HG03439 (cell line): ENCODE measurements around the gene PARP8.

ENCODE experiments used
- ATAC-seq: cut with Tn5 transposase; IDR thresholded peaks from one replicate; pipeline ENCODE4 v1.9.1; 2021; ENCODE audit warnings: mild to moderate bottlenecking, moderate library complexity; ENCODE audit not compliant: unreplicated experiment

The PARP8 gene

DNA sequence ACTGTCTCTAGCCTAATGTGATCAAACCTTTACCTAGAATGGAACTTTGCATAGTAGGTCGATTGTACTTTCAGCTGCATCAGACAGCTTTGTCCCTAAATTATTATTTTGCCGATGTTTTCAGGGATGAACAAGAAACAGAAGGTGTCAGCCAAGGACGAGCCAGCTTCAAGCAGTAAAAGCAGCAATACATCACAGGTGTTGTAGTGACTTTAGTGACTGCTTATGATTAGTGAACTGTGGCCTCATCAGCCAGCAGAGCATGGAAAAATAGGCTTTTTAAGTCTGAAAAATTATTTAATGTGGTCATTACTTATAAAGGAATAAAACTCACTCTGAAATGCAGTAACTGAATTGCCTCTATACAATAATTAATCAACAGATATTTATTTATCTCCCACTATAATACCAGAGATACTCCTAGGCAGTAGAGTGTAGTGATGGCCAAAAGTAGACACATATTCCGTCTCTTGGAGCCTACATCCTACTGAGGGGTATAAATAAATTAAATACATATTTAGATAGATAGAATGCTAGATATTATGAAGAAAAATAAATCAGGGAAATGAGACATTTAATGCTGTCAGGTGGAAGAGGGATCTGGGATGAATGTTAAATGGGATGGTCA, 166.3 kb downstream of the PARP8 start:
- no peak for ATAC-seq

DNA sequence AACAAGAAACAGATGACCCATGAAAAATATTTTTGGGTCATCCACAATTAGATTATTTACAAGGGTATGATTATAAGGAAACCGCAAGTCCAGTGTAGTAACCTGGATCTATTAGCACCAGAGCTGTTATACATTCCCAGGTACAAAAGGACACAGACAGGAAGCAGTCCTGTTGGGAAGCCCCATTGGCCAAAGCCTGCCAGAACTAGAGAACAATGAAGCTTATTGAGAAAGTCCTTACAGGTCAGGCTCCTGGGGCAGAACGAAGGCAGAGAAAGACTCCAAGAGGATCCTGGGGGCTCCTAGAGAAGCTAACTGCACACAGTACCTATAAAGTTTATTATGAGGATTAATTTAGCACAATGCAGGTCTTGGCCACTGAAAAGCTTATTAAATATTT, 169.9 kb downstream of the PARP8 start:
- no peak for ATAC-seq

DNA sequence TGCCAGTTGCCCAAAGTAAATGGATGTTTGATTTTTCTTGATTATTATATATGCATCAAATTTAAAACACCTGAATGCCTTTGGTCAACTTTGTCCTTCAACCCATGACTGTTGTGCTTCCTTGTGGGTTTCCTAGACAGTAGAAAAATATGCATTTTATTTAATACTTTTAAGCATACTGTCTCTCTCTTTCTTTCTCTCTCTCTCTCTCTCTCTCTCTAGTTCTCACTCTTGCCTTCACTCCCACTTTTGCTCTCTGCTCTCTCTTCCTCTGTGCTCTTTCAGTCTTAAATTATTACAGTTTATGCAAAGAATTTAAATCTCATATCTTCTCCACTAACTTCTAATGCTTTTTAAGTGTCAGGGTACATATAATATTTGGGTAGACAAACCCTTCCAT, 173.0 kb downstream of the PARP8 start:
- ATAC-seq, result no peak

DNA sequence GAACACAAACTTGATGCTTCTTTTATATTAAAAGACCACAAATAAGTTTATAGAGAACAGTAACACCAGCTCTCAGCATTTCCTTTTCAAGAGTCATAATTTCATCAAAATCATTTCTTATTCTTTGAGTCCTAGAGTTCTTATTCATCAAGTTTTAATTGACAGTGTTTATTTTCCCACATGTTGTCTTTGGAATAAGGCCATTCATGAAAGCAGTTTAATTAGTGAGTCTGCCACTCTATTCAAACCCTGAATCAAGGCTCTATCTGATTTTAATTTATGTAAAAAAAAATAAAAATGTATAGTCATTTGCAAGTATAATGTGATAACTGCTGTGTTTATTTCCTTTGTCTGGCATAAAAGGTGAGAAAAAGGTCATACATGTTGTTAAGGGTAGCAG, 176.7 kb downstream of the PARP8 start:
- ATAC-seq, result no peak

DNA sequence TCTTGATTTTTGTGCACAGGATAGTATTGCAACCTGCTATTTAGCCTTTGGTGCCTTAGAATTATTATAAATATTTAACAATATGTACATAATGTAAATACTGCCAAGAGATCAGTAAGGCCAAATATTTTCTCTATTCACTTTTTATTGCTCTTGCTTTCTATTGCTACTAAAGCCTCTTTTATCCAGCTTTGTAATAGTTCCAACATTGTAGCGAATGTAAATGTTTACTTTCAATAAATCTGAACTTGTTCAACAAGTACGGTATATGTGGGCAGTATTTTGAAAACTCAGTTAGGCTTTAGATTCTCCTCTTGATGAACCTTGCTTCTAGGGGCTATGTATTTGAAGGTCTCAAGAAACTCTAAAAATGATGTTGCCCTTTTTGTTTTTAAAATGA, 179.8 kb downstream of the PARP8 start:
- no peak for ATAC-seq

DNA sequence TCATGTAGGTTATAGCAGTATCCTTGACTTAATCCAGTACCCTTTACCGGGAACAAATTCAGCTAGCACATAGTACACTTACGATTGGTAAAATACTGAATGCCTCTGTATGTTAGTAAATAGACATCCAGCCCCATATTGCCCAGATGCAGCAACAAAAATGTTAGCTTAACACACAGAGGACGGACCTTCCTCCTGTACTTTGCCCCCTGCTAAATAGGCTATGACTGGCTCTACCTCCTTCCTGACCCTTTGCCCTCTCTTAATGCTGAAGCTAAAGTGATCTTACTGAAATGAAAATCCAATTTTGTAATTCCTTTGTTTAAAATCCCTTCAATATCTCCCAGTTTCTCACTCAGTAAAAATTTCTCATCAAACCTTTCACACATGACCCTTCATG, 183.1 kb downstream of the PARP8 start:
- no peak for ATAC-seq

DNA sequence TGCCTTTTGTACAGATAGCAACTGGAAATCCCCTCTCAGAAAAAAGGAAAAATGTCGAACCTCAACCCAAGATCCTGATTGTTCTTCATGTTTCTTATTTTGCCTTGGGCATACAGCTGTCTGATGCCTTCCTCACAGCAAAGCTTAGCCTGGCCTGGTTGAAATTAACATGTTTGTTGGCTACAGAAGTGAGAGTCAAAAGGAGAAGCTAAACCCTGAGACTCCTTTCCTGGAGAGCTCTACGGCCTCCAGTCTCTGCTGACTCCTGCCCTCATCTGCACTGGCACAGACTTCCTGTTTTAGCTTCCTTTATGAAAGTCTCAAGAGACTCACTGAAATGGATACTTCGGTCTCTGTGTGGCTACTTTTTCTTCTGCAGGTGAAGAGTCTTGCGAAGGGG, 186.7 kb downstream of the PARP8 start:
- ATAC-seq, result peak; percentile 46

DNA sequence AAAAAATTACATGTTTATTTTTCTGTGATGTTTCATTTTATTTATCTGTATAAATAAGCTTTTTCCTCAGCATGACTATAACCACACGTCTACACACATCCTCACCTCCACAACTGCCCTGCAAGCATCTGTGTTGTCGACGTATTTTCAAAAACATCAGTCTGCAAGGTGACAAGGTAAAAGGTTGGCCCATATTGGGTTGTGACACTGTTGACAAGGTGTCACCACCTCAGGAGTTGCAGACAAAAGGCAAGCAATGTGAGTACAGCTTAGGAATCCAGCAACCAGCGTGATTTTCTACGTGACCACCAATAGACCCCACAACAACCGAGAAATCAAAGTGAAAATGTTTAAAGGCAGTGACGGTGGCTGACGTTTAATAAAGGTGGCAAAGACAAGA, 187.6 kb downstream of the PARP8 start:
- no peak for ATAC-seq

DNA sequence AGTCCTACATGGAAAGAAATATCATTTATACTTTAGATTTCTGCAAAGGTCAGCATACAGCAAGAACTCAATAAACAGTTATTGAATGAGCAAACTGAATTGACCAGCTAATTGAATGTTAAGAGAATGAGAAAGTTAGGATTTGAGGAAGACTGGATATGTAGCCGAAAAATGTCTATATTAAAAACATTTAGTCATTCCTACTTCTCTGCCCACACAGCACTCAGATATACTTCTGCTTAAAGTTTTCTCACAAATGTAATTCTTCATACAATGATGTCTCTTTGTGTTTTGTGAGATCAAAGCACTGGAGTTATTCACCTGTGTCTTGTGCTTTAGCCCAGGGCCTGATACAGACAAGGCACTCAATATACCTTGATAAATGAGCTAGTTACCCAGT, 188.6 kb downstream of the PARP8 start:
- no peak for ATAC-seq

DNA sequence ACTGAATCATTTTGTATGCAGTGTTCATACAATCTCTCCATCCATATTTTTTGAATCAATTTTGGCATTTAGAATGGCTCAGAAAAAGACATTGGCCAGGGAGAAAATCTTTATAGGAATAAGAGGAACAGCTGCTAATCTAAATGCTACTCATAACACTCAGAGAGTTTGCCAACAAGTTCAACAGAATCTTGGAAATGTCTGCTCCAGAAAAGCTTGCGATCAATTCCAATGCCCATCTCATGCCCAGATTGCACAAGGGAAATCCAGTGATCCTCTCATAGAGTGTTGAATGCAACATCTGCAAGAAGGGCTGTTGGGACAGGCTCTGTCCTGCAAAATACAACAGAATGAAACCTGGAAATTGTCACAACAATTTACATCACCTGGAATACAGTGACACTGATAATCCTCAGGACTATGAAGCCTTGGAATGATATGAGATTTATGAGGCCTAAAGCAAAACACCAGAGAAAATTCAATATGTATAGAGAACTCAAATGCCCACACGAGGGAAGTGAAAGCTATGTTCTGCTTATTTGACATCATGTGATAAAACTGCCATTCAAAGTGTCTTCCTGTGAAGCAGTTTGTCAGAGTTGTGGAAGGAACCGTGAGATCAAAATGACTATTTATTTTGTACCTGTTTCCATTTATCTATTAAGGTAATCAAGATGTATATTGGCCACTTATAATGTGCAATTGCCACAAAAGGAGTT, 190.1 kb downstream of the PARP8 start:
- peak; percentile 70 for ATAC-seq

DNA sequence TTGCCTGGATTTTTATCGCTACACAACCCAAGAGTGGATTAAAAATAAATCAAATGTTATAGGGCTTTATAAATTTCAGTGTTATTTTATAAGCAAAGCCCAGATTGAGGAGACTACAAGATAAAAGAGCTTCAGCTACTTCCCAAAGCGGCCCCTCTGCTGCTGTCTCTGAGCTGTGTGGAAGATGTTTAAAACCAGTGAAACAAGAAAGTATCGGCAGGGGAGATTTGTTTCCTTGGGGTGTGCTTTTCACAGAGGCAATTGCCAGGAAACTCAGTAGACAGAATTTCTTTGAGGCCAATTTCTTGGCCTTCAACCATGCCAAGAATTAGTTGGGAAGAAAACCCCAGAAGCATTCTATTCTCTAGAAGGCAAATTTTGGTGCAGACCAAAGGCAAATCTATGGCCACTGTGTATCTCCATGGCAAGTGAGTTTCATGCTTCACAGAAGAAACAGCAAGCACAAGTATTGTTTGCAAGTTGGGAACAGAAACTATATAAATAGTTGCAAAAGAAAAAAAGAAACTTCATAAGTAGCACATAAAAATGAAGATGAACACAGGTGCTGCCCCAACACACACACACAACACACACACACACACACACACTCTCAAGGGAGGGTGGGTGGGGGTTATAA, 197.2 kb downstream of the PARP8 start:
- ATAC-seq, result no peak

DNA sequence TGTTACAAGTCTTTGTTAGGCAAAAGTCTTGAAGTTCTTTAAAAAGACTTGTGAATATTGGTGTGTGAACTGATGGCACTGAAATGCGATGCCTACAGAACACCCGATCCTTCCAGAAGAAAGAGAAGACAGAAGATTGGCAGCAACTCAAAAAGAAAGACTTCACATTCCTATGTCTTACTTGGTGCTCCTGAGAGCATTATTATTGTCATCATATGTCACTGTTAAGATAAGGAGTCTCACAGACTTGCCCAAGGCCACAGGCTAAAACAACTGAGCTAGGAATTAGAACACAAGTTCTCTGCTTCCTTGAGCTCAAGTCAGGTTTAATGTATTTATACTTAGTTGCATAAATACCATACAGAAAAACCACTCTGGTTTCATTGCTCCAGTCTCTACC, 198.0 kb downstream of the PARP8 start:
- no peak for ATAC-seq

DNA sequence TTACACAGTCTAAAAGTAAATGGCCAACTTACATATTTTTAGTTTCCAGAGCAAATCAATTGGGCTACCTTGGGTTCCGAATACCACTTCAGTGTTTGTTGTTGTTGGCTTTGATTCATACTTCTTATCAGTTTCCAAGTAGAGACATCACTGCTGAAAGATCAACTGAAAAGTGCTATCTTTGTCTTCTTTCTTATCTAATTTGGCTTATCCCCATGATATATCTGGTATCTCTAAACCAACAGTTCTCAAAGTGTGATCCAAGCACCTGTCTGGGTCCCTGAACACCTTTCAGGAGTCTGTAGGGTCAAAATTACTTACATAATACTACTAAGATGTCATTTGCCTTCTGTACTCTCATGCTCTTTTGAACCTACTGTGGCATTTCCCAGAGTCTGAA, 200.0 kb downstream of the PARP8 start:
- ATAC-seq, result no peak

DNA sequence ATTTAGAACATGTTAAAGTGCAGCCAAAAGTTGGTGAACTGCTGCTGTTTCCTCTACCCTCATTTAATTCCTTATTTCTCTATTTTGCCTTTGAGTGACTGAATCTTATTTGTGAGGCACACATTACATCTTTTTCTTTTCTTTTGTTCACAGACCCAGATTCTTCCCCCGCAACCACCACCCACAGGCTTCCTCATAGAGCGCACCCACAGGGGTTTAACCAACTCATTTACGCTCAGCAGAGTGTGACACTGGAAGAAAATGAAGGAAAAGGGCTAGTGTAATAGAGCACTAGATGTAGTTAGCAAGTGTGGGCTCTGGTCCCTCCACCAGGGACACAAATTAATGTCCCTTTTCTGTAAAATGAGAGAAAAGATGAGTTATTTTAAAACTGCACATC, 200.7 kb downstream of the PARP8 start:
- no peak for ATAC-seq

DNA sequence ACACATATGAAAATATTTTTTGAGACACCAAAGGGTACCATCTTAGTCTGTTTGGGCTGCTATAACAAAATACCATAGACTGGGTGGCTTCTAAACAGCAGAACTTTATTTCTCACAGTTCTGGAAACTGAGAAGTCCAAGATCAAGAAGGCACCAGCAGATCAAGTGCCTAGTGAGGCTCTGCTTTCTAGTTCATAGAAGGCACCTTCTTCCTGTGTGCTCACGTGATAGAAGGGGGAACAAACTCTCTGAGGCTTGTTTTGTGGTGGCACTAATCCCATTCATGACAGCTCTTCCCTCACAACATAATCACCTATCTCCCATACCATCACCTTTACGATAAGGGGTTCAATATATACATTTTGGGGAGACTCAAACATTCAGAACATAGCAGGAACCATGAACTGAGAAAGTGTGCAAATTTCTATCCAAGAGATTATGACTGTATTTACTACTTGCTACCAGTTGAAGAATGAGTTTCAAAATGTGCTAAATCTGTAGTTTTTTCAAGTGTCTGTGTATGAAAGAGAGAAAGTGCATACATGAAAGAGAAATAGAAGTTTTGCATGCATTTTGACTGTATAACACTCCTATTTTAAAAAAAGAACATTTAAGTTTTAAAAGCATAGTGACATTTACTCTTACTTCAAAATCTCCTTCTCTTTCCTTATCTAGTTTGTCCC, 207.3 kb downstream of the PARP8 start:
- no peak for ATAC-seq

DNA sequence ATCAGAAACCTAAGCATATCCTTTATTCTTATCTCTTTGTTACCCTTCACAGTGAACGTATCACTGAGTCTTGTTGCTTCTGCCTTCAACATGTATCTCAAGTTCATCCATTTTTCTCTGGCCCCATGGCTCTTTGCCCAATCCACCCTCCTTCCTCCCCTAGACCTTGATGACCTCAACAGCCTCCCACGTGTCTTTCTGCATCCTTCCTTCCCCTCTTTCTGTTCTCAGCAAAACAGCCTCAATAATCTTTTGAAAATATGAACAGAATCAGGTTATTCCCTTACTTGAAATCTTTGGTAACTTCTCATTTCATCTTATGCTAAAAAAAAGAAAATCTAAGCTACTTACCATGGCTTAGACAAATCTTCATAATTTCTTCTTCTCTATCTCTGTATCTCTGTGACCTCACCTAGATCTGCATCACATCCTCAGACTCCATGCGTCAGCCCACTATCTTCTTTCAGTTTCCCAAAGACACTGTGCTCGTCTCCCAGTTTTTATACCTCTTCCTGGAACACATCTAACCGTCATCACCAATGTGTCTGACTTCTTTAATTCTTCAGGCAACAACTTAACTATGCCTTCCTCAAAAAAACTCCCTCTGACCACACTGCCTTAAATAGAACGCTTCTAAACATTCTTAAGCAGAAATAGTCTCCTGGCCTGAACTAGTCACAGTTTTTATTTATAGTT, 208.0 kb downstream of the PARP8 start:
- ATAC-seq, result no peak

DNA sequence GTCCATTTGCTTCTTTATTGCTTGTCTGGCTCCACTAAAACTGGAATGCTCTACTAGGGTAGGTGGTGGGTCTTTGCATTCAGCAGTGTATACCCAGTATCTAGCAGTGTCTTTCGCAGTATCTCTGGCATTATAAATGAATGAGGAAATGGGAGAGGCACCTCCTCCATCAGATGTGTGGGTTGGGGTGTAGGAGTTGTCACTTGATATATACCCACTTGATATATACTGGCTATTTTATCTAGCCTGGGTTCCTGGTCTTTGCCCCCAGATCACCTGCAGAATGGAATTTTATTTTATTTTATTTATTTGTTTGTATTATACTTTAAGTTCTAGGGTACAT, 208.5 kb downstream of the PARP8 start:
- no peak for ATAC-seq

DNA sequence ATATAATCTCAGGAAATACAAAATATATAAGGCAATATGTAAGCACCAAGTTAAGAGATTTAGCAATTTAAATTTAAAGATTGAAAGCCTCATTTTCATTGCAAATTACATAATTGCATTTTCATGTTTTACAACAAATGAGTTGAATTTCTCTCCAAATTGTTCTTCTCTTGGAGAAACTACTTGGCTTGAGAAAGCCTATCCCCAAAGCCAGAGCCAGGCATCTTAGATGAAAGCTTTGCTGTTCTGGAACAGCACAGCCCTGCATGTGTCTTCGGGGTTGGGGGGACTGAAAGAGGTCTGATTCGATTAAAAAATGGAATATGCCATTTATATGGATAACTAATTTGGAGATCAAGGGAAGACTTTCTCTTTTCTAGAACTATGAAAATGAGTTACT, 212.0 kb downstream of the PARP8 start:
- no peak for ATAC-seq

DNA sequence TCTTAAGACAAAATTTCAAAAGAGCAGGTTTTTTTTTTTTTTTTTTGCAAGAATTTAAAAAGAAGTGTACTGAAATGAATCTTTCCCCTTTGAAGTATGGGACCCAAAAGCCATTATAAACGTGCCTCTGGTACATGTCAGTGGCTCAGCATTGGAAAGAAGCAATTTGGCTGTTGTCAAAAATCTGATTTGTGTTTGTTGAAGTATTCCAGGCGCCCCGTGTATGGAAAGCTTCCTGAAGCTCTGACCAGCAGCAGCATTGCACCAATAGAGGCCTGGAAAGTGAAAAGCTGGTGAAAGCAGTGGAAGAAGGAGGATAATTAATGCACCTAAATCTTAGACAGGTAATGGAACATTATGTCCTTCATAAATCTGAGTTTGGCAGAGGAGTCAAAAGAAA, 215.0 kb downstream of the PARP8 start:
- ATAC-seq, result no peak

DNA sequence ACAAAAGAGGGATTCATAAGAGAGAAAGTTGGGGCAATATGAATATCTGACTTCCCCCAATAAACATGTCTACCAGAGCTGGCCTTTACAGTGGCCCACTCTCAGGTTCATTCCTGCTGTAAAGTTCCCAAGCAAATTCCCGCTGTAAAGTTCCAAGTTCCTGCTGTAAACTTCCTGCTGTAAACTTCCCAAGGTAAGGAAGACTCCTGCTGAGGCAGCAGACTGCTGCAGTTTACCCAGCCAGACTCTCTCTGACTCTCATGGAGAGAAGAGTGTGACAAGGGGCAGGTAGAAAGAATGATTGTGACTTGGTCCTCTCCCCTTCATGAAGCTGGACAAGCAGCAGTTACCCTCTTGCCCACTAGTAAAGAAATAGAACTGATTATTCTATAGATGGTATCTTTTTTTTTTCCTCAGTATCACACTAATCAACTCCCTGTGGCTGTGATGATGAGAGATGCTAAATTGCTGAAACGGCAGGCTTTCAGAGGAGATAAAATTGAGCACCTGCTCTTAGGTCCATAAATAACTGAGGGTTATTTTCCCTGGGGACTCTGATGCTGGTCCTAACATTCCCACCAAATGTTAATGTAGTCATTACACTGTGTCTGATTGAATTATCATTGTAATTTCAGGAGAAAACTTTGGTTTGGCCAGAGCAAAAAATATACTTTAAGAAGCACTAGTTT, 220.4 kb downstream of the PARP8 start:
- no peak for ATAC-seq
